ENCODE measurements around the gene ACSF3.
"Not testable (repeated sequence)": the region's sequence is repeated elsewhere in the genome, so short reads cannot be mapped to it uniquely, and the experiment has no call there.

ACSF3 gene

GRCh38 chr16:89163297-89163696 lies 69.6 kb downstream of the ACSF3 start:
- DNase-seq: no peak

DNA sequence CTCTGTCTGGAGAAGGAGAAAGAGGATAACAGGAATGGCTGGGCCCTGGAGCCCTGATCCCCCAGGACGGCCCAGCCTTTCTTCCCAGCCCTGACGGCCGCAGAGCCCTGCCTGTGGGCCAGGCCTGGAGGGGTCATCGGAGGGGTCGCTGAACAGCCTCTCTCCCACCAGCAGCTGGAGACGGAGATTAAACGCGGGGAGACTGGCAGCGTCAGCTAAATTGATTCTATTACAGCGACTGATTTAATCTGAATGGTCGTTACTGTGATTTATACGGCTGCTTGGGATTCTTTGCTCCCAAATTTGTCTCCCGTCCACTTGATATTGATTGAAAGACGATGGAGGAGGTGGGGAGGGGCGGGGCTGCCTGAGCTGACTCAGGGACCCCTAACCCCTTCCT lies 70.8 kb downstream of the ACSF3 start:
- no peak for DNase-seq

DNA sequence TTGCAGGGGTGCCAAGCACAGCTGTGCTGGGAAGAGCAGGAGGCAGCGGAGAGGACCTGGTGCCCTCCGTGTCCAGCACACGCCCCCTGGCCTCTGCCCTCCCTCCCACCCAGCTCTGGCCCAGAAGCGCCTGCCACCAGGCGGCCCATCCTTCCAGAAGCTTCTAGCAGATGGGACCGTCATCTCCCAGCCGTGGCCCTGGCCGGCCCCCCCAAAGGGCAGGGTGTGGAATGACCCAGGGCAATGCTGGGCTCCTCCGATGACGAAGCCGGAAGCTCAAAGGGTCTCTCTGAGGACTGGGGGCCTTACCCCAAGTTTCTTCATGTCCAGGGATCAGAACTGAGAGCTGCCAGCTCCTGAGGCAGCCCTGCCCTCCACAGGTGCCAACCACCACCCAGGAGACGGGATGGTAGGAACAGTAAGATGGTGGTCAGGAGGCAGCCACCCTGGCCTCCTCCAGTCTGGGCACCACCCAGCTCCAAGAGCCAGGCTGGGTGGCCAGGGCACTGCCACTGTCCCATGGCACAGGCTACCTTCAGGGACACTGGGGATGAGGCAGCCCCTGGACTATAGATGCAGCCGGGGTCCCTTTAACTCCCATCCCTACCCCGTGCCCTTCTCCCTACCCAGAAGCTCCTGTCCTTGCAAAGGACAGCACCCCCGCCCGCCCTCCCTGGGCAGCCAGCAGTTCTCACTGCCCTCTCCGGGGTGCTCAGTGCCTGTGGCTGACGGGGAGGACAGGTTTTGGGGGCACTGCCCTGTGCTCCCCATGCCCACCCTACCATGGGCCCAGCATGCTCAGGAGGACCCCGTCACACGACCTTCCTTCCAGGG lies 71.4 kb downstream of the ACSF3 start:
- DNase-seq: no peak

GRCh38 chr16:89165681-89165979 lies 72.0 kb downstream of the ACSF3 start:
- not testable (repeated sequence) for DNase-seq

- DNase-seq: no peak
These were observed 73.2 kb downstream of the ACSF3 start for GRCh38 chr16:89166696-89167424.

DNA sequence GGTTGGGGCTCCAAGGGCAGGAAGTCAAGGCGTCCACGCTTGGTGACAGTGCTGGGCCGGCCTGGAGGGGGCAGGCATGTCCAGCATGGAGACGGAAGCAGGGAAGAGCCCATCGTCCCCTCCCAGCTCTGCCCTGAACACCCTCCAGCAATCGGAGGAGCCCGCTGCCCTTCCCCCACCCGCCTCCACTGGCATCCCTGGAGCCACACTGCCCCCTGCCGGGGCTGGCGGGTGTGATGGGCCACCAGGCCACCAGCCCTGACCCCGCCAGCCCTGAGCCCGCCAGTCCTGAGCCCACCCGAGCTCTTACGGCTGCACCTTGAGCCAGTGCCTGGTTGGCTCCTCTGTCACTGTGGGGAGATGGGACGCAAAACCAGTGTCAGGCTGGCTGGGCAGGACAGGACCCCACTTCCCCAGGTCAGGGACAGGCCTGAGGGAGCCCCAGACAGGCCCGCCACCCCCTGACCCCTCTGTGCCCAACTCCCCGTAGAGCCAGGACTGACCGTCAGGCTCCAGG lies 73.8 kb downstream of the ACSF3 start:
- peak; percentile 65 for DNase-seq

DNA sequence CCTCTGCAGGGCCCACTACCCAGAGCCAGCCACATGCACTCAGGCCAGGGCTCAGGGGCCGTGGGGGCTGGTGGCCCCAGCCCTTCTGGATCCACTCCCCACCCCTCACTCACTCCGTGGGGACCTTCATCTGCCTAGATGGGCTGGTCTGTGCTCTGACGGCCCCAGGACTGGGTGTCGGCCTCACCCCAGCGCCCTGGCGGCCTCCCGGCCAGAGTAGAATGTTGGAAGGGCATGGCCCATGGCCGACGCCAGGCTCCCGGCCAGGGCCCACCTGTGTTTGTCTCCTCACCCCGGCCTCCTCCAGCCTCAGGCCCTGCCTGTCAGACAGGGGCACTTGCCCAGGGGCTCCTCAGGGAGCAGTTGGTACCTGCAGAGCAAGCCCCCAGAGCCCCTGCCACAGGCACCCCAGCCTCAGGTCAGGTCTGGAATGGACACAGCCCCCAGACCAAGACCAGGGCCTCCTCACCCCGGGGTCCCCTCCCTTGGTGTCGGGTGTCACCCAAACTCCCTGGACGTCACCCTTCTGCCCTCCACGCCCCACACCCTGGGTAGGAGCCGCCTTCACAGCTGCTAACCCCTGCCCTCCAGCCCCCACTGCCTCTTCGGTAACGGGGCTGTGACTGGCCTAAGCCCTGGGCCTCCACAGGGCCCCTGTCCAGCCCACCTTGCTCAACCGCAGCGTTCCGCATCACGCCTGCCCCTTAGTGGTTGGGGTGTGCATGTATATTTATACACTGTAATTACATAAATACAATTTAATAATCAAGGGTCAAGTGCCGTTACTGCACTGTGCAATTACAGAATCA lies 74.9 kb downstream of the ACSF3 start:
- no peak for DNase-seq

- DNase-seq: no peak
These were observed 76.1 kb downstream of the ACSF3 start for GRCh38 chr16:89169778-89170177.

GRCh38 chr16:89170346-89171215 lies 76.9 kb downstream of the ACSF3 start:
- no peak for DNase-seq

- peak; percentile 95 for DNase-seq
These were observed 77.8 kb downstream of the ACSF3 start, which contains the start of gene CDH15 for GRCh38 chr16:89171216-89172170. CDH15 (plus strand) TSS chr16:89171748; CDS start chr16:89171832, 84 bp downstream.

- DNase-seq: no peak
These were observed 78.5 kb downstream of the ACSF3 start for GRCh38 chr16:89172171-89172527.

- no peak for DNase-seq
These were observed 79.0 kb downstream of the ACSF3 start for GRCh38 chr16:89172528-89173173.

GRCh38 chr16:89173174-89173921 lies 79.7 kb downstream of the ACSF3 start:
- no peak for DNase-seq

- no peak for DNase-seq
These were observed 80.6 kb downstream of the ACSF3 start for GRCh38 chr16:89174055-89174827.

- DNase-seq: no peak
These were observed 81.2 kb downstream of the ACSF3 start for GRCh38 chr16:89174877-89175276.

GRCh38 chr16:89175280-89176146 lies 81.9 kb downstream of the ACSF3 start:
- DNase-seq: no peak

DNA sequence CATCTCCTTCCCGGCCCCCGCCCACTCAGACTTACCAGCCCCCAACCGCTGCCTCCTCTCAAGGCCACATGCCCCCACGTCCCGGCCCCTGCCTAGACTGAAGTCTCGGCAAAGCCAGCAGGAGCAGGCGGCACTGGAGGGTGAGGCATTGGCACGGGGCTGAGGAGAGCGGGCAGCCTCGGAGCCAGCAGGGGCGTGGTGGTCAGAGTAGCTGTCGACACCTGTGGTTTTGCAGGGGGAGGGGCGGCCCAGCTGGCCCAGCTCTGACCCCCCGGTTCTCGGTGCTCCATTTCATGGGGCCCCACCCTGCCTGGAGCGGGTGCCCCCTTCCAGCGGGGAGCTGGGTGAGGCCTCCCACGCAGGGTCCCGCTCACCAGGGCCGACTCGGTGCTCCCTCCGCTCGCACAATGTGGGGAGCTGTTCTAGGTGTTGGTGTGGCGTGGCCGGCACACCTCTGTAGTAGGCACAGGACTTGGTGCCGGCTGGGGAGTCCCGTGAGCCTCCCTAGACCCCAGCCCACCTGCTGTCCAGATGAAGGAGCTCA lies 82.6 kb downstream of the ACSF3 start:
- no peak for DNase-seq

- DNase-seq: no peak
These were observed 83.1 kb downstream of the ACSF3 start for GRCh38 chr16:89176717-89177116.

Data from CD4-positive, alpha-beta T cell treated with Interleukin-4 for 4 hours (primary cell).